ENCODE data around the gene MAN2A2. TPM values are rescaled to one million over a fixed set of nuclear protein-coding genes. Genes with fewer than 3 reads are reported as not detected.

The MAN2A2 gene
- total RNA-seq, 2 experiments from 2014 or later, result 11.6 to 12.2 TPM

DNA sequence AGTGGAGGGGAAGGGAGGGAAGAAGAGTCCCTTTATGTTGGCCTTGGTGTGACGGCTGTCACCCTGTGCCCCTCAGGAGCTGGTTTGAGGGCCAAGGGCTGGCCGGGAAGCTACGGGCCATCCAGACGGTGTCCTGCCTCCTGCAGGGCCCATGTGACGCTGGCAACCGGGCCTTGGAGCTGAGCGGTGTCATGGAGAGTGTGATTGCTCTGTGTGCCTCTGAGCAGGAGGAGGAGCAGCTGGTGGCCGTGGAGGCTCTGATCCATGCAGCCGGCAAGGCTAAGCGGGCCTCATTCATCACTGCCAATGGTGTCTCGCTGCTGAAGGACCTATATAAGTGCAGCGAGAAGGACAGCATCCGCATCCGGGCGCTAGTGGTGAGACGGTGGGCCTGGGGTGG is 43.4 kb downstream of the MAN2A2 start:
- no peak overlapping the region for H3K4me3 ChIP-seq (ENCODE audit: low read depth, low read length, poor library complexity, severe bottlenecking)
- TF ChIP-seq EZH2phosphoT487 (IDR thresholded peaks at IDR 0.05; ENCODE audit: borderline replicate concordance, low read depth, low read length), result no peak
- TF ChIP-seq, protein P1, sequence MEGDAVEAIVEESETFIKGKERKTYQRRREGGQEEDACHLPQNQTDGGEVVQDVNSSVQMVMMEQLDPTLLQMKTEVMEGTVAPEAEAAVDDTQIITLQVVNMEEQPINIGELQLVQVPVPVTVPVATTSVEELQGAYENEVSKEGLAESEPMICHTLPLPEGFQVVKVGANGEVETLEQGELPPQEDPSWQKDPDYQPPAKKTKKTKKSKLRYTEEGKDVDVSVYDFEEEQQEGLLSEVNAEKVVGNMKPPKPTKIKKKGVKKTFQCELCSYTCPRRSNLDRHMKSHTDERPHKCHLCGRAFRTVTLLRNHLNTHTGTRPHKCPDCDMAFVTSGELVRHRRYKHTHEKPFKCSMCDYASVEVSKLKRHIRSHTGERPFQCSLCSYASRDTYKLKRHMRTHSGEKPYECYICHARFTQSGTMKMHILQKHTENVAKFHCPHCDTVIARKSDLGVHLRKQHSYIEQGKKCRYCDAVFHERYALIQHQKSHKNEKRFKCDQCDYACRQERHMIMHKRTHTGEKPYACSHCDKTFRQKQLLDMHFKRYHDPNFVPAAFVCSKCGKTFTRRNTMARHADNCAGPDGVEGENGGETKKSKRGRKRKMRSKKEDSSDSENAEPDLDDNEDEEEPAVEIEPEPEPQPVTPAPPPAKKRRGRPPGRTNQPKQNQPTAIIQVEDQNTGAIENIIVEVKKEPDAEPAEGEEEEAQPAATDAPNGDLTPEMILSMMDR (conservative IDR thresholded peaks at IDR 0.05; ENCODE audit: low read length), result no peak
- no peak overlapping the region for H3K27ac ChIP-seq (ENCODE audit: low read depth, low read length, poor library complexity, severe bottlenecking)
- ChIA-PET POLR2A (interaction anchor here (1.5 kb wide), 1 partner anchor 14 kb away, joined by 4 read pairs; the partner anchor contains the start of gene HDDC3), CTCF (ENCODE audit: unreplicated experiment) (interaction anchor here (2.2 kb wide), 1 partner anchor 11 kb away, joined by 5 read pairs; the partner anchor contains the start of gene UNC45A)
- H3K9me2 ChIP-seq (ENCODE audit: insufficient read depth, low read length), result no peaks in the 10 kb centered on the region
- H3K79me2 ChIP-seq (ENCODE audit: insufficient read depth, low read depth, low read length), result no peaks in the 10 kb centered on the region
- no peak overlapping the region for H2AFZ ChIP-seq (ENCODE audit: low read length)
- no peaks in the 10 kb centered on the region for H3K4me1 ChIP-seq (ENCODE audit: insufficient read depth, low read length, poor library complexity, severe bottlenecking)
- H3K4me2 ChIP-seq (ENCODE audit: low read length), result no peak overlapping the region
- intact Hi-C loops (cut with micrococcal nuclease; ENCODE audit: unreplicated experiment), result no loop called here
- H4K20me1 ChIP-seq (ENCODE audit: insufficient read depth, low read length), result no peaks in the 10 kb centered on the region
- no peak for DNase-seq (ENCODE audit: low spot score)
- H3K36me3 ChIP-seq (ENCODE audit: insufficient read depth, low read length), result peaks cover 78% of the 10 kb centered on the region
- H3K9me3 ChIP-seq (ENCODE audit: low read length), result no peaks in the 10 kb centered on the region
- no TSS peak for BruUV-seq (replicated peaks)

DNA sequence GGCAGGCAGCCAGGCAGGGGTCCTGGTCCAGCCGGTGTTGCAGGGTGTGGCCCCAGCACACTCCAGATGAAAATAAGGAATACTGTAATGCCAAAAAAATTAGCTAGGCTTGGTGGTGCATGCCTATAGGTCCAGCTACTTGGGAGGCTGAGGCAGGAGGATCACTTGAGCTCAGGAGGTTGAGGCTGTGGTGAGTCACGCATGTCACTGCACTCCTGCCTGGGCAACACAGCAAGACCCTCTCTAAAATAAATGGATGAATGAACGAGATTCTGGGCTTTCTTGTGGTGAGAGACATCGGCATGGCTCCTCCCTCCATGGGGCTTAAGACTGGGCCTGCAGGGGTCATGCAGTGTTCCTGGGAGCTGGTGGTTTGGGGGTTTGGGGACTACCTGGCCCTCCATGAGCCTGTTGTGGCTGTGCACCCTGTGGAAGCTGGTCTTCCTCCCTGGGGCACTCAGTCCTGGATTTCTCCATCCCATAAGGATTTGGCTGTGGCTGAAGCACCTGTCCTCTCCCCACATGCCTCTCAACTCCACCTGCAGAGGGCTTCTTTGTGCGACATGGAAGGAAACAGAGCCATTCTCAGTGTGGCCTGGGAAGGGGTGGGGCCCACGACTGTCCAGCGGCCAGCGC is 44.0 kb downstream of the MAN2A2 start:
- TF ChIP-seq, protein P1 (conservative IDR thresholded peaks at IDR 0.05; ENCODE audit: low read length), result no peak
- no peak for TF ChIP-seq EZH2phosphoT487 (IDR thresholded peaks at IDR 0.05; ENCODE audit: borderline replicate concordance, low read depth, low read length)
- H3K4me3 ChIP-seq (ENCODE audit: low read depth, low read length, poor library complexity, severe bottlenecking), result no peak overlapping the region
- H3K9me2 ChIP-seq (ENCODE audit: insufficient read depth, low read length), result no peaks in the 10 kb centered on the region
- CTCF ChIA-PET (ENCODE audit: unreplicated experiment), result interaction anchor here (2.2 kb wide), 1 partner anchor 12 kb away, joined by 5 read pairs; the partner anchor contains the start of gene UNC45A
- H3K9me3 ChIP-seq (ENCODE audit: low read length), result no peaks in the 10 kb centered on the region
- POLR2A ChIA-PET, result interaction anchor here (1.5 kb wide), 1 partner anchor 14 kb away, joined by 4 read pairs; the partner anchor contains the start of gene HDDC3
- DNase-seq (ENCODE audit: low spot score), result no peak
- no peaks in the 10 kb centered on the region for H3K4me1 ChIP-seq (ENCODE audit: insufficient read depth, low read length, poor library complexity, severe bottlenecking)
- peaks cover 81% of the 10 kb centered on the region for H3K36me3 ChIP-seq (ENCODE audit: insufficient read depth, low read length)
- intact Hi-C loops (cut with micrococcal nuclease; ENCODE audit: unreplicated experiment), result no loop called here
- H2AFZ ChIP-seq (ENCODE audit: low read length), result no peak overlapping the region
- no TSS peak for BruUV-seq (replicated peaks)
- H3K79me2 ChIP-seq (ENCODE audit: insufficient read depth, low read depth, low read length), result no peaks in the 10 kb centered on the region
- no peak overlapping the region for H3K4me2 ChIP-seq (ENCODE audit: low read length)
- no peak overlapping the region for H3K27ac ChIP-seq (ENCODE audit: low read depth, low read length, poor library complexity, severe bottlenecking)
- no peaks in the 10 kb centered on the region for H4K20me1 ChIP-seq (ENCODE audit: insufficient read depth, low read length)

Data from OCI-LY7 (cell line).